ENCODE data around the gene FAM234A.
"Not testable (repeated sequence)": the region's sequence is repeated elsewhere in the genome, so short reads cannot be mapped to it uniquely, and the experiment has no call there.

FAM234A gene

GRCh38 chr16:255183-255582 is 20.6 kb downstream of the FAM234A start:
- TF ChIP-seq ARNT (IDR thresholded peaks at IDR 0.05) (no peak), L3MBTL2 (conservative IDR thresholded peaks at IDR 0.05) (no peak), HDGF (IDR thresholded peaks at IDR 0.05; ENCODE audit: borderline replicate concordance) (no peak), ELF4 (IDR thresholded peaks at IDR 0.05) (no peak), ZNF384 (IDR thresholded peaks at IDR 0.05) (no peak), NFRKB (IDR thresholded peaks at IDR 0.05) (no peak), FOXA1 (IDR thresholded peaks at IDR 0.05) (no peak), FOXM1 (IDR thresholded peaks at IDR 0.05; ENCODE audit: borderline replicate concordance) (no peak), SUZ12 (IDR thresholded peaks at IDR 0.05) (no peak), FOXK2 (IDR thresholded peaks at IDR 0.05) (no peak), TARDBP (IDR thresholded peaks at IDR 0.05) (no peak)
- ChIA-PET POLR2A (no interaction called here), CTCF (no interaction called here)
- DNase-seq (ENCODE audit: extremely low spot score), result no peak

- CTCF ChIA-PET; DNase-seq (ENCODE audit: extremely low spot score); POLR2A ChIA-PET: not testable (repeated sequence)
Measured at GRCh38 chr16:258091-258490, 23.5 kb downstream of the FAM234A start.

GRCh38 chr16:259226-259625 is 24.6 kb downstream of the FAM234A start:
- ChIA-PET CTCF (no interaction called here), POLR2A (no interaction called here)
- no peak for TF ChIP-seq L3MBTL2 (conservative IDR thresholded peaks at IDR 0.05)
- TF ChIP-seq CTBP1 (IDR thresholded peaks at IDR 0.05; ENCODE audit: borderline replicate concordance), result no peak
- TF ChIP-seq ARNT (IDR thresholded peaks at IDR 0.05), result no peak
- TF ChIP-seq SUZ12 (IDR thresholded peaks at IDR 0.05), result no peak
- no peak for TF ChIP-seq SP1 (IDR thresholded peaks at IDR 0.05)
- no peak for TF ChIP-seq HDGF (IDR thresholded peaks at IDR 0.05; ENCODE audit: borderline replicate concordance)
- no peak for TF ChIP-seq BHLHE40 (IDR thresholded peaks at IDR 0.05; ENCODE audit: borderline replicate concordance)
- no peak for TF ChIP-seq ELF4 (IDR thresholded peaks at IDR 0.05)
- no peak for TF ChIP-seq FOXA1 (IDR thresholded peaks at IDR 0.05)
- no peak for TF ChIP-seq PKNOX1 (IDR thresholded peaks at IDR 0.05)
- TF ChIP-seq TARDBP (IDR thresholded peaks at IDR 0.05), result no peak
- no peak for TF ChIP-seq NFRKB (IDR thresholded peaks at IDR 0.05)
- TF ChIP-seq ZNF384 (IDR thresholded peaks at IDR 0.05), result no peak
- TF ChIP-seq FOXK2 (IDR thresholded peaks at IDR 0.05), result no peak
- no peak for TF ChIP-seq FOXM1 (IDR thresholded peaks at IDR 0.05; ENCODE audit: borderline replicate concordance)
- no peak for TF ChIP-seq LEF1 (IDR thresholded peaks at IDR 0.05; ENCODE audit: borderline replicate concordance)
- DNase-seq (ENCODE audit: extremely low spot score), result no peak

- no peak for TF ChIP-seq HDGF (IDR thresholded peaks at IDR 0.05; ENCODE audit: borderline replicate concordance)
- no peak for DNase-seq (ENCODE audit: extremely low spot score)
- ChIA-PET POLR2A (no interaction called here), CTCF (no interaction called here)
Measured at GRCh38 chr16:259814-260253, 25.2 kb downstream of the FAM234A start.

GRCh38 chr16:260326-260725 is 25.7 kb downstream of the FAM234A start:
- ChIA-PET CTCF (no interaction called here), POLR2A (no interaction called here)
- no peak for DNase-seq (ENCODE audit: extremely low spot score)
- TF ChIP-seq HDGF (IDR thresholded peaks at IDR 0.05; ENCODE audit: borderline replicate concordance), result no peak
- TF ChIP-seq FOXM1 (IDR thresholded peaks at IDR 0.05; ENCODE audit: borderline replicate concordance), result no peak
- no peak for TF ChIP-seq ELF4 (IDR thresholded peaks at IDR 0.05)

- no peak for DNase-seq (ENCODE audit: extremely low spot score)
- CTCF ChIA-PET, result no interaction called here
- TF ChIP-seq FOXA1 (IDR thresholded peaks at IDR 0.05), result no peak
- no peak for TF ChIP-seq PKNOX1 (IDR thresholded peaks at IDR 0.05)
- TF ChIP-seq ZNF384 (IDR thresholded peaks at IDR 0.05), result no peak
- TF ChIP-seq L3MBTL2 (conservative IDR thresholded peaks at IDR 0.05), result no peak
- TF ChIP-seq NFRKB (IDR thresholded peaks at IDR 0.05), result no peak
- TF ChIP-seq SUZ12 (IDR thresholded peaks at IDR 0.05), result no peak
- TF ChIP-seq FOXM1 (IDR thresholded peaks at IDR 0.05; ENCODE audit: borderline replicate concordance), result no peak
- no peak for TF ChIP-seq FOXK2 (IDR thresholded peaks at IDR 0.05)
- TF ChIP-seq ARNT (IDR thresholded peaks at IDR 0.05), result no peak
- no peak for TF ChIP-seq SP1 (IDR thresholded peaks at IDR 0.05)
- no peak for TF ChIP-seq LEF1 (IDR thresholded peaks at IDR 0.05; ENCODE audit: borderline replicate concordance)
- no peak for TF ChIP-seq BHLHE40 (IDR thresholded peaks at IDR 0.05; ENCODE audit: borderline replicate concordance)
- TF ChIP-seq ELF4 (IDR thresholded peaks at IDR 0.05), result no peak
- TF ChIP-seq HDGF (IDR thresholded peaks at IDR 0.05; ENCODE audit: borderline replicate concordance), result no peak
- TF ChIP-seq CTBP1 (IDR thresholded peaks at IDR 0.05; ENCODE audit: borderline replicate concordance), result no peak
- TF ChIP-seq TARDBP (IDR thresholded peaks at IDR 0.05), result no peak
- POLR2A ChIA-PET, result no interaction called here
Measured at GRCh38 chr16:261031-261691, 26.5 kb downstream of the FAM234A start.

GRCh38 chr16:262121-262745 is 27.6 kb downstream of the FAM234A start:
- TF ChIP-seq HDGF (IDR thresholded peaks at IDR 0.05; ENCODE audit: borderline replicate concordance) (no peak), FOXM1 (IDR thresholded peaks at IDR 0.05; ENCODE audit: borderline replicate concordance) (no peak)
- ChIA-PET CTCF (no interaction called here), POLR2A (no interaction called here)
- DNase-seq (ENCODE audit: extremely low spot score), result no peak
